ENCODE data around the gene ANKRD44. TPM values are rescaled to one million over a fixed set of nuclear protein-coding genes. Genes with fewer than 3 reads are reported as not detected.

The ANKRD44 gene
- total RNA-seq, 1 donor from 2014 or later = 8.1 TPM

DNA sequence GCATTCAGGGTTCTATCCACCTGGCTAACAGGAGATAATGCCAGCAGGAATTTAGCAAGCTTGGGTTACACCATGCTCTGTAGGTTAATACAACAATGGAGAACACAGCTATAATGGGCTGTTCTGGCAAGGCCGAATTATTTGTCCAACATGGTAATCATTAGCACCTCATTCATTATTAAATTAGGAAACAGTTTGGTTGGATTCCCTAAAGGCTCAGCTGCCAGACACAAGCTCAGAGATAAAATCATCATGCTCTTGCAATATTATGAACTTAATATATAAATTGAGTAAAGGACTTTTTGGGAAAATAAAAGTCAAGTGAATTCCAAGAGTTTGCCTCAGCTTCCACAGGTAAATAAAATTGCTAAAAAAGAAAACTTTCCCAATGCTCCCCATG lies 166.4 kb downstream of the ANKRD44 start:
- no peak for DNase-seq (ENCODE audit: low spot score)
- no peaks in the 10 kb centered on the region for H3K27me3 Mint-ChIP-seq (ENCODE audit: unreplicated experiment)
- H3K36me3 Mint-ChIP-seq (ENCODE audit: low read depth, unreplicated experiment) = no peaks in the 10 kb centered on the region
- H3K4me3 Mint-ChIP-seq (ENCODE audit: unreplicated experiment) = no peak overlapping the region
- H3K4me1 Mint-ChIP-seq (ENCODE audit: unreplicated experiment) = peaks cover 20% of the 10 kb centered on the region
- no peaks in the 10 kb centered on the region for H3K9me3 Mint-ChIP-seq (ENCODE audit: unreplicated experiment)
- TF ChIP-seq, protein P1, sequence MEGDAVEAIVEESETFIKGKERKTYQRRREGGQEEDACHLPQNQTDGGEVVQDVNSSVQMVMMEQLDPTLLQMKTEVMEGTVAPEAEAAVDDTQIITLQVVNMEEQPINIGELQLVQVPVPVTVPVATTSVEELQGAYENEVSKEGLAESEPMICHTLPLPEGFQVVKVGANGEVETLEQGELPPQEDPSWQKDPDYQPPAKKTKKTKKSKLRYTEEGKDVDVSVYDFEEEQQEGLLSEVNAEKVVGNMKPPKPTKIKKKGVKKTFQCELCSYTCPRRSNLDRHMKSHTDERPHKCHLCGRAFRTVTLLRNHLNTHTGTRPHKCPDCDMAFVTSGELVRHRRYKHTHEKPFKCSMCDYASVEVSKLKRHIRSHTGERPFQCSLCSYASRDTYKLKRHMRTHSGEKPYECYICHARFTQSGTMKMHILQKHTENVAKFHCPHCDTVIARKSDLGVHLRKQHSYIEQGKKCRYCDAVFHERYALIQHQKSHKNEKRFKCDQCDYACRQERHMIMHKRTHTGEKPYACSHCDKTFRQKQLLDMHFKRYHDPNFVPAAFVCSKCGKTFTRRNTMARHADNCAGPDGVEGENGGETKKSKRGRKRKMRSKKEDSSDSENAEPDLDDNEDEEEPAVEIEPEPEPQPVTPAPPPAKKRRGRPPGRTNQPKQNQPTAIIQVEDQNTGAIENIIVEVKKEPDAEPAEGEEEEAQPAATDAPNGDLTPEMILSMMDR (IDR thresholded peaks at IDR 0.05; ENCODE audit: unreplicated experiment) = no peak
- H3K27ac Mint-ChIP-seq (ENCODE audit: unreplicated experiment) = no peak overlapping the region

DNA sequence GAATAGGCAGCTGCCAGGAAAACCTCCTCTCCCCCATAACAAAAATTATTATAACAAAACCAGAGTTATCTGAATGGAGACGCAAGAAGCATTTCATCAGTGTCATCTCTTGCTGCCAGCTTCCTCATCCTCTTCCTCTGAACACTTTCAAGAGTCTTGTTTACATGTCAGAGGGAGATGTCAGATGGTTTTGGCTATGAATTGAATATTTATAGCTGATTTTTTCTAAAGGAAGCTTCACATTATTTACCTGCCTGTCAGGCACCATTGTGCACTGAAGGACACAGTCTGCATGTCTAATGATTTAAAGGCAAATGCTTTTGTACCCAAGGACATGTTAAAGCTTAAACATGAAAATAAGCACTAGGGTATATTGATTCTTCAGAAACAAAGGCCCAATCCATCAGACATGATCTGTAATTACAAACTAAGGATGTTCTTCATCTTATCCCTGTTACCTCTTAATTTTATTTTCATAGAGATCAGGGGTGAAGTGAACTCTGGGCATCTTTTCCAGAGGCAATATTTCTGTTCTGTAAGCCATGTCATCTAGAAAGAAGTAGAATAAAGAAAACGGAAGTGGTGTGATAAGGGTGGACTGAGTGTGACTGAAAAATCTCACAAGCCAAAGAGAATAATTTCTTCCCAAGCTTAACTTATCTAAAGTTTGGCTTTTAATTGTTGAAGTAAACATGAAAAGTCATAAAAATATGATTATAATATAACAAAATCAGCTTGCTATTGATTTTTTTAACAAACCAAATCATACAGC lies 168.7 kb downstream of the ANKRD44 start:
- Mint-ChIP-seq H3K27me3 (ENCODE audit: unreplicated experiment) (no peaks in the 10 kb centered on the region), H3K36me3 (ENCODE audit: low read depth, unreplicated experiment) (no peaks in the 10 kb centered on the region), H3K4me3 (ENCODE audit: unreplicated experiment) (no peak overlapping the region), H3K9me3 (ENCODE audit: unreplicated experiment) (no peaks in the 10 kb centered on the region), H3K27ac (ENCODE audit: unreplicated experiment) (no peak overlapping the region), H3K4me1 (ENCODE audit: unreplicated experiment) (peaks cover 27% of the 10 kb centered on the region)
- no peak for DNase-seq (ENCODE audit: low spot score)
- TF ChIP-seq, protein P1 (IDR thresholded peaks at IDR 0.05; ENCODE audit: unreplicated experiment) = no peak

DNA sequence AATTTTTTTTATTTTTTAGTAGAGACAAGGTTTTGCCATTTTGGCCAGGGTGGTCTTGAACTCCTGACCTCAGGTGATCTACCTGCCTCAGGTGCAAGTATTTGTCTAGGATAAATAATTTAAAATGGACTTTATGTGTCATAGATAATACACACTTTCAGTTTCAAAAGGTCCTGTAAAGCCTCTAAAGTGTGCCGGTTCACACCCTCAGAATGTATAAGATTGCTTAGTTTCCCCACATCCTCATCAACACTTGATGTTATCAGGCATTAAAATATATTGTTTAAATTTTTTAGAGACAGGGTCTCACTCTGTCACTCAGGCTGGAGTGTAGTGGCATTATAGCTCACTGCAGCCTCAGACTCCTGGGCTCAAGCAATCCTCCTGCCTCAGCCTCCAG lies 170.5 kb downstream of the ANKRD44 start:
- Mint-ChIP-seq H3K36me3 (ENCODE audit: low read depth, unreplicated experiment) (no peaks in the 10 kb centered on the region), H3K27me3 (ENCODE audit: unreplicated experiment) (no peaks in the 10 kb centered on the region), H3K4me1 (ENCODE audit: unreplicated experiment) (peaks cover 20% of the 10 kb centered on the region), H3K9me3 (ENCODE audit: unreplicated experiment) (no peaks in the 10 kb centered on the region), H3K27ac (ENCODE audit: unreplicated experiment) (no peak overlapping the region), H3K4me3 (ENCODE audit: unreplicated experiment) (no peak overlapping the region)
- TF ChIP-seq, protein P1 (IDR thresholded peaks at IDR 0.05; ENCODE audit: unreplicated experiment) = no peak
- DNase-seq (ENCODE audit: low spot score) = no peak

DNA sequence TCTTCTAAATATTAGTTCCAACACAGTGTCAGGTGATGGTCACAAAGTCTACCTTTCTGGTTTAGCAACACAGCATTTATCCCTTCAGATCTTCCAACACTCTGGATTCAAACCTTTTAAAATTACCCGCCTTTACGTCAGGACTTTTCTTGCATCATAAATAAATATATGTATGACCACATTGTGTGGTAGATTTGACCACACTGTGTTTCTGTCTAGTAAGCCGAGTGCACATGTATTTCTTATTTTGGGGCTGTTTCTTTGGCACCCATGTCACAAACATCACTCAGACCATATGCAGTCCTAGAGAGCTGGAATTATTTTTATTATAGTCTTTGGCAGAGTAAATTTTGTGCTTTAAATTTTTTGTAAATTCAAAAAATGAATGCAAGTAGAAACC lies 172.1 kb downstream of the ANKRD44 start:
- H3K27ac Mint-ChIP-seq (ENCODE audit: unreplicated experiment) = no peak overlapping the region

More for the DNA sequence above, 172.1 kb downstream of the ANKRD44 start:
- no peak for DNase-seq (ENCODE audit: low spot score)
- Mint-ChIP-seq H3K27me3 (ENCODE audit: unreplicated experiment) (no peaks in the 10 kb centered on the region), H3K9me3 (ENCODE audit: unreplicated experiment) (no peaks in the 10 kb centered on the region), H3K36me3 (ENCODE audit: low read depth, unreplicated experiment) (no peaks in the 10 kb centered on the region), H3K4me3 (ENCODE audit: unreplicated experiment) (no peak overlapping the region), H3K4me1 (ENCODE audit: unreplicated experiment) (peaks cover 13% of the 10 kb centered on the region)
- TF ChIP-seq, protein P1 (IDR thresholded peaks at IDR 0.05; ENCODE audit: unreplicated experiment) = no peak
